ENCODE data around the gene CACNG3.

Gene CACNG3

GRCh38 chr16:24381470-24382118 lies 125.5 kb downstream of the CACNG3 start:
- DNase-seq (ENCODE audit: extremely low read depth in 1 of 2, low read depth in 1 of 2) = no peak

GRCh38 chr16:24382762-24383407 lies 126.8 kb downstream of the CACNG3 start:
- DNase-seq (ENCODE audit: extremely low read depth in 1 of 2, low read depth in 1 of 2) = no peak

- DNase-seq (ENCODE audit: extremely low read depth in 1 of 2, low read depth in 1 of 2) = no peak
Measured at GRCh38 chr16:24394341-24394740, 138.2 kb downstream of the CACNG3 start.

- DNase-seq (ENCODE audit: extremely low read depth in 1 of 2, low read depth in 1 of 2) = no peak
Measured at GRCh38 chr16:24396350-24397271, 140.5 kb downstream of the CACNG3 start.

- no peak for DNase-seq (ENCODE audit: extremely low read depth in 1 of 2, low read depth in 1 of 2)
Measured at GRCh38 chr16:24409045-24409444, 152.9 kb downstream of the CACNG3 start.
